Measurements from ENCODE around the gene RAG1.

GRCh38 chr11:36583667-36584066, 15.9 kb downstream of the RAG1 start:
- TF ChIP-seq CTCF (IDR thresholded peaks at IDR 0.05): no peak
- no peak for TF ChIP-seq POLR2A (IDR thresholded peaks at IDR 0.05)

All from uterus (tissue), 2 donors.